H1 (cell line): ENCODE results near the gene SLC26A9.

ENCODE experiments used
- BCL11A ChIP-seq, 2 experiments: IDR thresholded peaks; one replicate each; pipeline ENCODE4 v1.6.1; 2011; ENCODE audit warnings: low read depth in 2 of 2, low read length in 2 of 2, mild to moderate bottlenecking in 2 of 2
- CTCF ChIP-seq, 3 experiments: IDR thresholded peaks; 1 replicate in 2 of 3; 2 replicates in 1 of 3; pipeline versions ENCODE4 v1.5.1 to v1.6.1; 2011; ENCODE audit warnings: low read length in 3 of 3, mild to moderate bottlenecking in 3 of 3, inconsistent platforms in 2 of 3, low read depth in 1 of 3, moderate library complexity in 1 of 3; ENCODE audit not compliant: insufficient read depth in 1 of 3; ENCODE audit errors: control extremely low read depth in 1 of 3
- E2F6 ChIP-seq: IDR thresholded peaks from 2 replicates; pipeline ENCODE4 v1.6.1; 2012; ENCODE audit warnings: inconsistent platforms
- EP300 ChIP-seq, 2 experiments: IDR thresholded peaks; 1 replicate in 1 of 2; 2 replicates in 1 of 2; pipeline ENCODE4 v1.6.1; 2011 to 2012; ENCODE audit warnings: low read depth in 2 of 2, low read length in 2 of 2, mild to moderate bottlenecking in 2 of 2, borderline replicate concordance in 1 of 2, inconsistent platforms in 1 of 2, moderate library complexity in 1 of 2
- EZH2 ChIP-seq: fragments of 200-600 bp; sonication (generic); IDR thresholded peaks from 2 replicates; pipeline ENCODE4 v1.7.1; 2012; ENCODE audit warnings: low read depth, mild to moderate bottlenecking, moderate library complexity, low read length, inconsistent platforms; ENCODE audit not compliant: severe bottlenecking
- JUN ChIP-seq: IDR thresholded peaks from 2 replicates; pipeline ENCODE4 v1.6.1; 2011; ENCODE audit warnings: low read depth, mild to moderate bottlenecking, improper control_type of control experiment, low read length
- JUND ChIP-seq: IDR thresholded peaks from 2 replicates; pipeline ENCODE4 v1.6.1; 2011; ENCODE audit warnings: mild to moderate bottlenecking, improper control_type of control experiment, low read length
- KDM5A ChIP-seq: fragments of 200-600 bp; IDR thresholded peaks from 2 replicates; pipeline ENCODE4 v1.7.1; 2012; ENCODE audit warnings: mild to moderate bottlenecking, low read length, inconsistent platforms, mixed read lengths
- POLR2A ChIP-seq, 2 experiments: IDR thresholded peaks; 1 replicate in 1 of 2; 2 replicates in 1 of 2; pipeline ENCODE4 v1.6.1; 2011; ENCODE audit warnings: low read depth in 2 of 2, low read length in 2 of 2, mild to moderate bottlenecking in 2 of 2; ENCODE audit errors: control extremely low read depth in 1 of 2
- RFX5 ChIP-seq: IDR thresholded peaks from 2 replicates; pipeline ENCODE4 v1.6.1; 2011; ENCODE audit warnings: low read depth, low read length, improper control_type of control experiment, borderline replicate concordance

GRCh38 chr1:205925736-205926135 lies 17.5 kb downstream of the SLC26A9 start:
- TF ChIP-seq CTCF (IDR thresholded peaks at IDR 0.05; ENCODE audit: control extremely low read depth in 1 of 3, insufficient read depth in 1 of 3, low read depth in 1 of 3, low read length in 3 of 3) = no peak
- no peak for TF ChIP-seq JUN
- no peak for TF ChIP-seq POLR2A (IDR thresholded peaks at IDR 0.05; ENCODE audit: control extremely low read depth in 1 of 2, low read depth in 2 of 2, low read length in 2 of 2)
- TF ChIP-seq EZH2 = no peak
- no peak for TF ChIP-seq EP300 (IDR thresholded peaks at IDR 0.05; ENCODE audit: borderline replicate concordance in 1 of 2, low read depth in 2 of 2, low read length in 2 of 2)
- no peak for TF ChIP-seq JUND
- no peak for TF ChIP-seq E2F6
- no peak for TF ChIP-seq RFX5
- TF ChIP-seq KDM5A = no peak
- no peak for TF ChIP-seq BCL11A (IDR thresholded peaks at IDR 0.05; ENCODE audit: low read depth in 2 of 2, low read length in 2 of 2)
